GM08714 (cell line): ENCODE data around the gene C17orf100.

Experiments used
- H3K4me3 ChIP-seq: fragments of 200-500 bp; sonication (Bioruptor generic); 2 replicates; pipeline ENCODE4 v1.5.1; 2014; ENCODE audit warnings: mild to moderate bottlenecking, low read length, inconsistent platforms
- ZNF274 ChIP-seq: IDR thresholded peaks from 2 replicates; pipeline ENCODE4 v1.6.1; 2012; ENCODE audit warnings: mild to moderate bottlenecking, low read depth, low read length

C17orf100 gene

DNA sequence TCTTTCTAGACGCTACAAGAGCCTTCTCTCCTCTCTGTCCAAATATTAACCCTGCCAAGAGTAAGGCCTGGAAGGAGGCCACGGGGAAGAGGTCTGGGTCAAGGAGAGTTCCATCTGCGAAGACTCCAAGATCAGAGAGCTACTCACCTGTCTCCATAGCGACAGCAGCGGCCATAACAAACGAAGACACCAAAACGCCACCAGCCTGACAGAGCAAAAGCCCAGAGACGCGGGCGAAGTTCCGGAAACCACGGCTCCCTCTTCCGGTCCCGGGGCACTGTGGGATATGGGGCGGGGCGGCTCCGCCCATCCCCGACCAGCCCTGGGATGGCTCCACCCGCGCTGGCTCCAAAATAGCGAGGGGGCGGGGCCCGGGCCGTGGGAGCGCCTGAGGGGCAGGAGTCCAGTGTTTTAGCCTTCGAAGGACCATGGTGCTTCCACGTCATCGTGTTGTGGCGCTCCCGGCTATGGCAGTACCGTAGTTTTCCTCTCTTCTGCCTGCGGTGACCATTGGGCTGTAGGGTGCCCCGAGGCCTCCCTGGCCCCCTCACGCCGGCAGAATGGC, at the start of gene C17orf100, which contains the start of gene MED31:
C17orf100 (plus strand) TSS at position 409 of the 565 bp plus-strand sequence; CDS start at position 561, 152 bp downstream.
MED31 (minus strand) TSS at position 252 of the 565 bp plus-strand sequence; CDS start at position 175, 77 bp downstream.
- no peak for TF ChIP-seq ZNF274
- peak within 1 kb of the TSS; percentile 97 for H3K4me3 ChIP-seq

- H3K4me3 ChIP-seq = no peak overlapping the region
- no peak for TF ChIP-seq ZNF274
These were observed 49.4 kb upstream of the C17orf100 start for GRCh38 chr17:6602141-6602540.

GRCh38 chr17:6603744-6604325, 47.7 kb upstream of the C17orf100 start:
- TF ChIP-seq ZNF274 = no peak

GRCh38 chr17:6605142-6605541, 46.4 kb upstream of the C17orf100 start:
- no peak overlapping the region for H3K4me3 ChIP-seq
- no peak for TF ChIP-seq ZNF274

More at GRCh38 chr17:6603744-6604325, 47.7 kb upstream of the C17orf100 start:
- H3K4me3 ChIP-seq = no peak overlapping the region

DNA sequence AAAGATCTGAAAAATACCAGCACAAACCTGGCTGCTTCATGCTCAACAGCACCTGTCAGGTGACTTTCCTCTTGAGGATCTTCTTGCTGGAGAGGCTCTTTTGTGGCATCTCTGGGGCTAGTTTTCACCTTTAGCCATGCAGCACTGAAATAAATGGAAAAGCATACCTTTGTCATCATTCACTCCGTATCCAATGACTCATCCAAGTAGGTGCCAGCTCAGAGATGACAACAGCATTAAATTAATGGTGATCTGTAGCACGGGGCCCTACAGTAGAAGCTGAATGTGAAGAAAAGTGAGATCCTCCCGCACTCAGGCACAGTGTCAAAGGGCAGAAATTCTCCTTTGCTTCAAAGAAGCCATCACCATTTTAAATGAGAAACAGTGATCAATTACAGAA, 43.2 kb upstream of the C17orf100 start:
- no peak overlapping the region for H3K4me3 ChIP-seq
- TF ChIP-seq ZNF274 = no peak

DNA sequence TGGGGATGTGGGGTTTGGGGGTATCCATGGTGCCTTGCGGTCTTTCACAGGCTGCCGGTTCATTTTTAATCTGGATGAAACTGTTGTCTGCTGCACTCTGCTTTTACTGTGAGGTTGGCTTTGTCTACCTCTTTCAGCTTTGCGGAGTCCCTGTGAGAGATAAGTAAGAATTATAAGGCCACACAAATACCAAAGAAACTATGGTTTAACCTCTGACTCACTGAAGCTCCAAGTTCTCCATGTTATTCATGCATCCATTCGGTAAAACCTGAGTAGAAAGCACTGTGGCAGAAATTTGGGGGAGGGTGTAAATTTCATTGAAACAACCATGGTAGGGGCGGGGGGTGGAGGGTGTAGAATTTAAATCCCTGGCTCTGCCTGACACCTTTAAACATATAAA, 41.6 kb upstream of the C17orf100 start:
- H3K4me3 ChIP-seq = no peak overlapping the region
- no peak for TF ChIP-seq ZNF274

DNA sequence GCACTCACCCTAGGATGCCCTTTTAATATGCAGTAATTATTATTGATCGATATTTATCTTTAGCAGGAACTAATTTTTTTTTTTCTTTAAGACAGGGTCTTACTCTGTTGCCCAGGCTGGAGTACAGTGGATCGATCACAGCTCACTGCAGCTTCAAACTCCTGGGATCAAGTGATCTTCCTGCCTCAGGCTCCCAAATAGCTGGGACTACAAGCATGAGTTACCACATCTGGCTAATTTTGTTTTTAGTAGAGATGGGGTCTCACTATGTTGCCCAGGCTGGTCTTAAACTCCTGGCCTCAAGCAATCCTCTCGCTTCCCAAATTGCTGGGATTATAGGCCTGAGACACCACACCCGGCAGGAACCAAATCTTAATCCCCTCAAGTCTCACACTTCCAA, 40.3 kb upstream of the C17orf100 start:
- no peak overlapping the region for H3K4me3 ChIP-seq
- TF ChIP-seq ZNF274 = no peak

DNA sequence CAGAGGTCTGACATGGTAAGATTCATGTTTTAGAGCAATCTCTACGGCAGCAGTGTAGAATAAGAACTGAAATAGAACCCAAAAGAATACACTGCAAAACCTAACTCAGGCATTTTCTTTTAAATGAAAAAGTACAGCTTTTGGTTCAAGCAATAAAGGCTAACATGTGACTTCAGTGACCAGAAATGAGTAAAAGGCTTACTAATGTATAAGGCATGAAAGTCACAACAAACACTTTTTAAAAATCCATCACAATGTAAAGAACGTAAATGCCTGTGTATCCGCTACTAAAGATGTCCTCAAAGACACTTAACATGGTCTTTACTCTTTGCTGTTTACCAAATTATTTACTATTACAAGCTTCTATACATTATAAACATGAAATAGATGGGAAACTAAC, 27.6 kb upstream of the C17orf100 start:
- no peak for TF ChIP-seq ZNF274
- no peak overlapping the region for H3K4me3 ChIP-seq

- H3K4me3 ChIP-seq = no peak overlapping the region
- no peak for TF ChIP-seq ZNF274
These were observed 24.9 kb upstream of the C17orf100 start for GRCh38 chr17:6626616-6627015.

- no peak overlapping the region for H3K4me3 ChIP-seq
- TF ChIP-seq ZNF274 = no peak
These were observed 24.5 kb upstream of the C17orf100 start for GRCh38 chr17:6627019-6627418.

DNA sequence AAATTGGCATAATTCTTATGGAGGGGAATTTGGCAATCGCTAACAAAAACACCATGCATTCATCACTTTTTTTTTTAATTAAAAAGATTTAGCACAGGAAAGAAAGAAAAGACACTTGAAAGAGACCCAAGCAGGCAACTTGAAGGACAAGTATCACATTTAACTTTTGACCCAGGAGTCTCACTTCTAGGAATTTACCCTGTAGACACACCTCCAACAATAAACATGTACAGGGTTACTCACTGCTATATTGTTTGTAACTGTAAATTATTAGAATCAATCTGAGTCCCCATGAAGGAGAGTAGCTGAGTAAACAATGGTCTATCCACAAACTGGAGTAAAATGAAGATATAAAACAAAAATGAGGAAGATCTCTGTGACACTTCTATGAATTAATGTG, 21.2 kb upstream of the C17orf100 start:
- H3K4me3 ChIP-seq = no peak overlapping the region
- no peak for TF ChIP-seq ZNF274

DNA sequence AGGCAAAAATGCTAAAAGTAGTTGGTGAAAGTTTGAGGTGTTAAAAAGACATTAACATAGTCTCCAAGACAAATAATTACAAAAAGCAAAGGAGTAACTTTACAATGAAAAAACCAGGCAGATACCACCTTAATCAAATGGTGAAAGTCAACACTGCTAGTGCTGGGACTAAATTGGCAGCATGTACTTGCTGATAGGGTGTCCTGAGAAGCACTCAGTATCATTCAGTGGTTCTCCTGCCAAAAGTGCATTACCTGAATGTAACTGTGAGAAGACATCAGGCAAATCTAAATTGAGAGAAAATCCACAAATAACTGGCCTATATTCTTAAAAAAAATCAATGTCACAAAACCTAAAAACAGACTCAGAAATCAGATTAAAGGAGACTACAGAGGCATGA, 19.0 kb upstream of the C17orf100 start:
- no peak overlapping the region for H3K4me3 ChIP-seq
- no peak for TF ChIP-seq ZNF274

GRCh38 chr17:6633263-6633662, 18.3 kb upstream of the C17orf100 start:
- no peak overlapping the region for H3K4me3 ChIP-seq
- no peak for TF ChIP-seq ZNF274

GRCh38 chr17:6636105-6636504, 15.5 kb upstream of the C17orf100 start:
- TF ChIP-seq ZNF274 = no peak
- H3K4me3 ChIP-seq = no peak overlapping the region

DNA sequence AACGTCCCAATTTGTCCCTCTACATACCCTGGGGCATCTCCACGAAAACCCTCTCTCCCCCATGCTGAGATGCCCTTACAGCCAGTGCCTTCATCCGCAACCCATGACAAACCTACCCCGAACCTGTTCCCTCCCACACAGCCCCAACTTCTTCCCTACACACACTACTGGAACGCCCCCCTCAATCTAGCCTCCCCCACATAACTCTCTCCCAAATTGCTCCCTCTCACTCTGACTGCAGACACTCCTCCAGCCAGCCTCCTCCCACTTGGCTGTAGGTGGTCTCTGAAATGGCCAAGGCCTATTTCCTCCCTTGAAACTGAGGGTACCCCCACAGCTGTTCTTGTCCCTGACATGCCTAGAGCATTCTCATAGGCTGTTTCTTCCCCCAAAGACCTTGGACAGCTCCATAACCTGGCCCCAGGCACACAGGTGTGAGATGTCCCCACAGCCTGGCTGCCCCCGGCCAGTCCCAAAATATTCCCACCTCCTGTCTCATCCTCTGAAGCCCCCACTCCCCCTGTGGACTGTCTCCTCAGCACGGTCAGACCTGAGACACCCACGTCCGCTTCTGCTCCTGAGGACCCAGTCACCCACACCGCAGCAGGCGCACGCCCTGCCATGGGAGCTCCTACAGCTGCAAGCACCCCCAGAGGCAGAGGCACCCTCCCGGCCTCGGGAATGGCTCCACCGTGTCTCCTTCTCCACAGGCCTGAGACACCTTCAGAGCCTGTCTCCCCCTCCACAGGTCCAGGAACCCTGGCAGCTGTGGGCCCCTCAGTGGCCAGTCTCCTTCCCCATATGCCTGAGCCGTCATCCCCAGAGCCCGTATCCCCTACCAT, 14.7 kb upstream of the C17orf100 start:
- TF ChIP-seq ZNF274 = no peak
- no peak overlapping the region for H3K4me3 ChIP-seq

GRCh38 chr17:6637458-6637840, 14.1 kb upstream of the C17orf100 start:
- H3K4me3 ChIP-seq = no peak overlapping the region
- no peak for TF ChIP-seq ZNF274
